GM21447 (cell line): ENCODE results near the gene ABTB1.

Experiments
- ATAC-seq: cut with Tn5 transposase; IDR thresholded peaks from one replicate; pipeline ENCODE4 v1.9.1; 2021; ENCODE audit not compliant: unreplicated experiment

ABTB1 gene

DNA sequence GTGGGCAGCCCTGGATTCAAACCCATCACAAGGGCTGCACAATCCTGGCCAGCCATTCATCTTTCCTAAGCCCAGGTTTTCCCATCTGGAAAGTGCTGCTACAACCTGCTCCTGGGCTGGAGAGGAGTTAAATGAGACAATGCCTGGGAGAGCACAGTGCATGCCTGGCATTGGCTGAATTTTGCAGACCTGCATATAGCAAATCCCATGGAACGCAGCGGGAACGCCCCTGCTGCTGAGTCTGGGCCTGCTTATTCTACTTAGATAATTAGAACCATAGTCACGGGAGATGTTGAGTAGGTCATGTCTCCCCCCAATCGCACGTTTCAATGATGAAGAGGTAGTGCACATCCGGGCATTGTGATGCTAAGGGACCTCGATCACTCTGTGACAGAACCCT lies 46.6 kb downstream of the ABTB1 start:
- ATAC-seq, result no peak

DNA sequence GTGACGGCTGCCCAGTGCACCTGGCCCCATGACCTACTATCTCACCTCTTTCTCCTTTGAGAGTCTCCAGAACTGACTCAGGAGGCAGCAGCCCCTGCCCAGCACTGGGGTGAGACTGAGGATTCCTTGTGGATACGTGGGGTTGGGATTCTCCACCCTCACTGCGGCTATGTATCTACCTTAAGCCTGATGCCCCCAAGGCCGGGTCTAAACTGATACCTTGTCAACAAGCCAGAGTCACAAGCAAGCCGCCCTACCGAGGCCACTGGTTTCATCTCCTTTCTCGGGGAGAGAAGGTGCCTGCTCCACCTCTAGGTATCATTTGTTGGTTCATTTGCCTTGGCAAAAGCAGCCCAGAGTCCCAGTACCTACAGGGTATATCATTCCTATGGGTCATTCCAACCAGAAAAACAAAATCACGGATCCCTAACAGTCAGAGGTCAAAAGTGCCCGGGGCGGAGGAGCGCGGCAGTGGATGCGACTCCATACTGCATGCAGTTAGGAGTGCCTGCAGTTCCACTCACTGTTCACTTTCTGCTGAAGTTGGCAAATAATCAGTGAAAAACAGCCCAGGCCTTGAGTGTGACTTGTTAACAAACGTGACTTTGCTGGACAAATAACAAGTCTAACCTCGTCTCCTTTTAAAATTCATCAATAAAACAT lies 47.5 kb downstream of the ABTB1 start:
- no peak for ATAC-seq

DNA sequence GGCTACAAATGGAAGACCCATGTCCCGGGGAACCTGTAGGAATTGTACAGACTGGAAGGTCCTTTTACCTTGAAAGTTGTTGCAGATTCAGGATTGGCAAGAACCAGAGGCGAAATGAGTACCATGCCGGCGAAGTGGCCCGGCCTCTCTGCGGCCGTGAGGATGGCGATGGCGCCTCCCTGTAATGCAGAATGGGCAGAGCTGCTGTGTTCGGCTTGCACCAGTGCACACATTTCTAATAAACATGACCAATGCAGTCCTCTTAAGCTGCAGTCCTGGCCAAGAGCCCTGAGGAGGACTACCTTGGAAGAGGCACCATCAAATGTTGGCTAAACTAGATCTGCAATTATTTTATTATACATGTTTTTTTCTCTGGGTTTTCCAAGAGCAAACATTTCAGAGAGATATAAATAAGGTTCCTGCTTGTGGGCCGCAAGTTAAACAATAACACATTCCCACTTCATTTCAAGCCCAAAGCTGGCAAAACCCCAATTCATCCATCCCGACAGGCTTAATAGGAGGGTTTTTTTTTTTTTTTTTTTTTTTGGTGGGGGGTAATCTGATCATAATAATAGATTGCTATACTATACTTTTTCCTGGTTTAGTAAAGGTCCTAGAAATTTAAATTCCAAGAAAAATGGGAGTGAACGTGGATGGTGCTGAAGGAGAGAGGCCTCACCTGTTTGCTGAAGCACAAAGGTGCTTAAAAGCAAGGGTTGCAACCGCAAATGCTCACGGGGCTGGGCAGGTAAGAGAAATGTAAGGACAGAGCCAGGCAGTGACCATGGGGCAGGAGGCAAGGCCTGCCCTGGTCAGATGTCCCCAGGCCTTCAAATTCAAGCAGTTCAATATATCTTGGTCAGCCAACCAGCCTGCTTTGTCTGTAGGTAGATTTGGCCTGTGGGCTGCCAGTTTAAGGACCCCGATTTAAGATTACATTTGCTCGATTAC lies 48.5 kb downstream of the ABTB1 start:
- ATAC-seq, result no peak

DNA sequence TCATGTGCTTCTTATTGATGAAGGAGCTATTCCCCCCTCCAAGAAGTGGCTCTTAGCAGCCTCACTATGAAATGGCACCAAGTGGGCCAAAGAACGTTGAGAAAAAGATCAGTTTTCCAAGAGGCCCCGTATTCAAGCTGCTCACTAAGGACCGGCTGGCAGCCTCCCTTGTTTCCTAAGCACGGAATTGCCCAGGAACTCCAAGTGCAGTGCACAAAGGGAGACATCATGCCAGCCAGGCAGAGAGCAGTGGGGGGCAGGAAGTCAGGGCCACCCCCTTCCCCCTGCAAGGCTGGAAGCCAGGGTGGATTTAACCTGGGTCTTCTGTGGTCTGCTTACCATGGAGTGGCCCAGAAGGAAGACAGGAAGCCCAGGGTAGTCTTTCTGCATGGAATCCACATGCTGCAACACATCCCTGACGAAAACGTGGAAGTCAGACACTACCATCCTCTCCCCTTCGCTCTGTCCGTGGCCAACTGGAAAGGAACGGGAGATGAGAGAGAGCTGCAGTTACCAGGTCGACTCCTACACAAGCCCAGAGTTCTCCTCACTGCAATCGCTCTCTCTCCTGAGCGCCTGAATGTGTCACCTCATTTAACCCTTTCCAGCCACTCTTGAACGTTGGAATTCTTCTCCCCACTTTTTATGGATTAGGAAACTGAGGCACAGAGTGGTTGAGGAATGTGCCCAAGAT lies 49.5 kb downstream of the ABTB1 start:
- ATAC-seq, result no peak

DNA sequence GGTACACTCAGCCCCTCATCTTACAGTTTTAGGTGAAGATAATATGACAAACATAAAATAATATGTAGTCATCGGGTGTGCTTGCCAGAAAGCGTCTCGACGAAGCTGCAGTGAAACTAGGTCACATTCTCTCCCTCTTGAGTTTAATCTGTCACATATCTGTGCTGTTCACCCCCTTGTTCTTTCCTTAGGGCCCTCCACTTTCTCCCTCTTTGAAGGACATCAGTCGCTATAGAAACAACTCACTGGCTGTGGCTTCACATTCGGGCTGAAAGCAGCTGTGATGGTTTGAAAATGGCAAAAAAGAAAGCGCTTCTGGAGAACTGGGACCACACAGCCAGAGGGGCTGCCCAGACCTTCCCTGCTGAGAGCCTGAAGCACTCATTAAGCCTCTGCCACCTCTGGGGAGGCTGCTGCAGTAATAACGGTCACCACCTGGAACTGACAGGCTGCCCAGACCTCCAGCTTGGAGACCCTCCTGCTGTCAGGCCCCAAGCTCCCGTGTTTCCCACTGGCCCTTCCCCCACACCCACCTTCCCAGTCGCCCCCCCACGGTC lies 50.3 kb downstream of the ABTB1 start:
- no peak for ATAC-seq

DNA sequence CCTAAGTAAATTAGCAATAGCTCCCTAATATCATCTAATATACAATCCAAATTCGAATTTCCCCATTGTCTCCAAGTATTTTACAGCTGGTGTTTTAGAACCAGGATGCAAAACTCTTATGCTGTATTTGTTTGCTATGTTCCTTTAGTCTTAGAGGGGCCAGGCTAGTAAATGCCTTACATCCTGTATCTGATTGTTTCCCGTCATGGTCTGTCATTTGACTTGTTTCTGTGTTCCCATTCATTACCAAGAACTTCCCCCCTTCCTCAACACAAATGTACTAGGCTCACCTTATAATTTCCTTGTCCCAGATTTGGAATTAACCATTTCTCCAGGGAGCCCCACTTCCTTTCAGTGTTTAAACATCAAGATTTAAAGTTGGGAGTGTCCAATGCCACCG lies 54.1 kb downstream of the ABTB1 start:
- ATAC-seq, result no peak

DNA sequence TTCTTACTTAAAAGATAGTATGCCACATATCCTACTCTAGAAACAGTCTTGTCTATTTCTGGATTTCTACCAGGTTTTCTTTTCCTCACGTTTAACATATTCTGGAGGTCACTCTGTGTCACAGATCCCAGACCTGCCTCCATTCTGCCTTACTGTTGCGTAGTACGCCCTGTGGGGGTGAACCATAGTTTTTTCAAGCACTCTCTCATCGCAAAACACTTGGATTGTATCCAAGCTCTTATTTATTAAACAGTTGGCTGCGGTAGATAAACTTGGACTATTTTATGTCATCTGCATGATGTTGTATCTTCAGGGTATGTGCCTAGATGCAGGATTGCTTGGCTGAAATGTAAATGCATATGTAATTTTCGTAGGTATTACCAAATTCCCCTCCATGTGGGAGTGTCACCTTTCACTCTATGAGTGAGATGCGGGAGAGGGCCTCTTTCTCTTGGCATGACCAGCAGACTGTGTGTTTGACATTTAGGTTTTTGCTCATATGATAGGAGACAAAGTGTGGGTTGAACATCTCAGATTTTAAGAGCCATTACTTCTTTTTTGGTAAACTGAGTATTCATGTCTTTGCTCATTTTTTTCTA lies 55.8 kb downstream of the ABTB1 start:
- no peak for ATAC-seq

DNA sequence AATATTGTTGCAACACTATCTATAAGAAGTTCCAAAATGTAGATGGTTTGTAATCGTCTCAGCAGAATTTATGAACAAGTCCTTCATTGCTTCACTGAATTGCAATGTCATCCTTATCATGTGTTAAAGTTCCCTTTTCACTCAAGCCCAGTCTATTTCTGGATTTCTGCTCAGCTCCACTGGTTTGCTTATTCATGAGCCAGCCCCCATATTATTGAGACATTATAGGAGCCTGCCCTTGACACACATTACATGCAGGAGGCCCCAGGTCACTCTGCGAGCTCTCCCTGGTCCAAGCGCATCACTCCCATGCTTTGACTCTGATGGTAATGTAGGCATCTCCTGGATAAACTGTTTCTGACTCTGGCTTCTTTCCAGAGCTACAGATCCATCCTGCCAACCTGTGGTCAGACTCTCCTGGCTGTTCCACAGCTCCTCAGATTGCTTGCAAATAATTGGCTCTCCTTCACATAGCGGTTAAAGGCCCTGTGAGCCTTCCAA lies 56.9 kb downstream of the ABTB1 start:
- ATAC-seq, result no peak

DNA sequence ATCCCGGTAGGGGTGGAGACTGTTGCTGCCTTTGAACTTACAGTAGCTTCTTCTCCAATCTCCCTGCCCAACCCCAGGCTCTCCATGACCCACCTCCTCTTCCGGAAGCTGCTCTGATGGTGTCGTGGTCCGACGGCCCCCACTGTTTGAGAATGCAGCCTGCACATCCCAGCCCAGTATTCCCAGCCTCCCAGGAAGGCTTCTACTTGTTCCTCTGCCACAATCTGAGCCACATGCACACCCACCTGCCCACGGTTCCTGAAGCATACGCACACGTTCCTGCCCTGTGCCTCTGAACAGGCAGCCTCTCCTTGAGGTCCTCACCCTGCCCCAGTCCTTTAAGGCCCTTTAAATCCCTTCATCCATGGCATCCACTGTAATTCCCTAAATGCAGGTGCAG lies 57.4 kb downstream of the ABTB1 start:
- ATAC-seq, result no peak
